HEK293T (cell line): Measurements from ENCODE around the gene TMEM33.

Experiments used
- CTCF ChIA-PET: fragments of 350-600 bp; formaldehyde crosslinking; extraction: SDS; loops from one replicate; lab custom pipeline; 2021; ENCODE audit warnings: antibody characterized with exemption, inconsistent platforms; lab: Yijun Ruan, JAX
- POLR2A ChIA-PET: fragments of 350-600 bp; formaldehyde crosslinking; extraction: SDS; loops from one replicate; lab custom pipeline; 2020; ENCODE audit warnings: antibody characterized with exemption, inconsistent platforms; lab: Yijun Ruan, JAX
- DNase-seq: peaks from one replicate; pipeline ENCODE4 v3.0.0; 2012; ENCODE audit warnings: mixed read lengths; ENCODE audit errors: extremely low spot score
- ARNT ChIP-seq: fragments of 450-650 bp; IDR thresholded peaks from 2 replicates; pipeline ENCODE4 v1.6.1; 2017; ENCODE audit warnings: mild to moderate bottlenecking
- BHLHE40 ChIP-seq: fragments of 450-650 bp; IDR thresholded peaks from 2 replicates; pipeline ENCODE4 v1.6.1; 2016; ENCODE audit warnings: mild to moderate bottlenecking, moderate library complexity, borderline replicate concordance
- CTBP1 ChIP-seq: fragments of 450-650 bp; IDR thresholded peaks from 2 replicates; pipeline ENCODE4 v1.6.1; 2016; ENCODE audit warnings: borderline replicate concordance
- ELF4 ChIP-seq: fragments of 450-650 bp; IDR thresholded peaks from 2 replicates; pipeline ENCODE4 v1.6.1; 2017; ENCODE audit warnings: antibody characterized with exemption
- FOXA1 ChIP-seq: fragments of 450-650 bp; IDR thresholded peaks from 2 replicates; pipeline ENCODE4 v1.6.1; 2016; ENCODE audit warnings: mild to moderate bottlenecking
- FOXK2 ChIP-seq: fragments of 450-650 bp; IDR thresholded peaks from 2 replicates; pipeline ENCODE4 v1.6.1; 2016; ENCODE audit warnings: mild to moderate bottlenecking
- FOXM1 ChIP-seq: fragments of 450-650 bp; IDR thresholded peaks from 2 replicates; pipeline ENCODE4 v1.6.1; 2017; ENCODE audit warnings: mild to moderate bottlenecking, borderline replicate concordance
- HDGF ChIP-seq: fragments of 450-650 bp; IDR thresholded peaks from 2 replicates; pipeline ENCODE4 v1.6.1; 2017; ENCODE audit warnings: antibody characterized with exemption, borderline replicate concordance
- L3MBTL2 ChIP-seq: fragments of 450-650 bp; conservative IDR thresholded peaks from 2 replicates; pipeline ENCODE4 v1.6.1; 2016; ENCODE audit warnings: mild to moderate bottlenecking
- LEF1 ChIP-seq: fragments of 450-650 bp; IDR thresholded peaks from 2 replicates; pipeline ENCODE4 v1.6.1; 2017; ENCODE audit warnings: mild to moderate bottlenecking, borderline replicate concordance
- NFRKB ChIP-seq: fragments of 450-650 bp; IDR thresholded peaks from 2 replicates; pipeline ENCODE4 v1.6.1; 2016; ENCODE audit warnings: mild to moderate bottlenecking, moderate library complexity
- SP1 ChIP-seq: fragments of 450-650 bp; IDR thresholded peaks from 2 replicates; pipeline ENCODE4 v1.6.1; 2017
- SUZ12 ChIP-seq: fragments of 450-650 bp; IDR thresholded peaks from 2 replicates; pipeline ENCODE4 v1.6.1; 2016; ENCODE audit warnings: mild to moderate bottlenecking
- TARDBP ChIP-seq: fragments of 450-650 bp; IDR thresholded peaks from 2 replicates; pipeline ENCODE4 v1.6.1; 2016
- ZNF384 ChIP-seq: fragments of 450-650 bp; IDR thresholded peaks from 2 replicates; pipeline ENCODE4 v1.6.1; 2016
- TF ChIP-seq, protein P1 (sequence below): fragments of 450-650 bp; IDR thresholded peaks from 2 replicates; pipeline ENCODE4 v1.6.1; 2016

Gene TMEM33

GRCh38 chr4:41975341-41975740 is 40.1 kb downstream of the TMEM33 start:
- no peak for DNase-seq
- POLR2A ChIA-PET, result no interaction called here
- TF ChIP-seq NFRKB, result no peak
- CTCF ChIA-PET, result interaction anchor here (0.5 kb wide), 1 partner anchor 18 kb away, joined by 3 read pairs; no protein-coding TSS in a partner anchor

- TF ChIP-seq HDGF (no peak), SP1 (no peak), TARDBP (no peak), NFRKB (no peak), L3MBTL2 (no peak), ZNF384 (no peak), LEF1 (no peak), FOXA1 (no peak), ARNT (no peak), BHLHE40 (no peak), ELF4 (no peak), FOXK2 (no peak), FOXM1 (no peak), CTBP1 (no peak), SUZ12 (no peak)
- TF ChIP-seq, protein P1, sequence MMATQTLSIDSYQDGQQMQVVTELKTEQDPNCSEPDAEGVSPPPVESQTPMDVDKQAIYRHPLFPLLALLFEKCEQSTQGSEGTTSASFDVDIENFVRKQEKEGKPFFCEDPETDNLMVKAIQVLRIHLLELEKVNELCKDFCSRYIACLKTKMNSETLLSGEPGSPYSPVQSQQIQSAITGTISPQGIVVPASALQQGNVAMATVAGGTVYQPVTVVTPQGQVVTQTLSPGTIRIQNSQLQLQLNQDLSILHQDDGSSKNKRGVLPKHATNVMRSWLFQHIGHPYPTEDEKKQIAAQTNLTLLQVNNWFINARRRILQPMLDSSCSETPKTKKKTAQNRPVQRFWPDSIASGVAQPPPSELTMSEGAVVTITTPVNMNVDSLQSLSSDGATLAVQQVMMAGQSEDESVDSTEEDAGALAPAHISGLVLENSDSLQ, result no peak
- ChIA-PET POLR2A (interaction anchor here (1.3 kb wide), 1 partner anchor 13 kb away, joined by 4 read pairs; the partner anchor contains the start of gene SLC30A9), CTCF (interaction anchor here (0.6 kb wide), 2 partner anchors 26 to 292 kb away, joined by 3 read pairs; no protein-coding TSS in a partner anchor)
- no peak for DNase-seq
These were observed 41.7 kb downstream of the TMEM33 start for GRCh38 chr4:41976775-41977516.

DNA sequence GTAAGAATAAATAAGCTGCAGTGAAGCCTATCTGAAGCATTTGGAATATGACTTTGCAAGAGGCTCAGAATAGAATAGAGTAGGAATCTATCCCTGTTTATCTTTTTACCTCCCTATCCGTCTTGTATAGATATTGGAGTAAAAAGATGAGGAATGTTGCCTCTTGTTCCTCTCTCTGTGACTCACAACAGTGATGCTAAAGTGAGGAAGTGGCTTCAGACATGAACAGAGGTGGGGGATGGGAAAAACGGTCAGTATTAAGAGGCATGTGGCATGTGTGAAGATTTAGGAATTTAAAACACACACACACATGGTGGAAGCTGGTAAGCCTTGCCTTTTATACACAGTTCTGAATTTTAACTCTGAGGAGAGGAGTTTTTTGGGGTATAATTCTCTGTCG is 42.5 kb downstream of the TMEM33 start:
- ChIA-PET POLR2A (interaction anchor here (1.3 kb wide), 1 partner anchor 12 kb away, joined by 4 read pairs; the partner anchor contains the start of gene SLC30A9), CTCF (no interaction called here)
- no peak for DNase-seq

DNA sequence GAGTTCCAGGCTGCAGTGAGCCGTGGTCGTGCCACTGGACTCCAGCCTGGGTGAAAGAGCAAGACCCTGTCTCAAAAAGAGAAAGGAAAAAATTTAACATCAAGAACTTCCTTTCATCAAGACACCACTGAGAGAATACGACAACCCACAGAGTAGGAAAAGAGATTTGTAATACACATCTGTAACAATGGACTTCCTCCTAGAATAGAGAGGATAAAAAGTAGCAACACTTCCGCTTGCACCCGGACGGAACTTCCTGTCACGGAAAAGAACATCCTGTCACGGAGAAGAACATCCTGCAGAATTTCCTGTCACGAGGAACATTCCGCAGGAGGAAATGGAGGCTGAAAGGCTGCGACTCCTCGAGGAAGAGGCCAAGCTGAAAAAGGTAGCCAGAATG is 46.2 kb downstream of the TMEM33 start, which contains the start of gene DCAF4L1:
TSS of gene DCAF4L1 (plus strand) at position 301 of the 400 bp plus-strand sequence. CDS start at position 338, 37 bp downstream.
- TF ChIP-seq FOXK2 (no peak), FOXM1 (no peak), NFRKB (no peak), ARNT (no peak), SP1 (no peak), ZNF384 (no peak)
- no peak for DNase-seq
- CTCF ChIA-PET, result no interaction called here
- POLR2A ChIA-PET, result no interaction called here

More for the DNA sequence above, 42.5 kb downstream of the TMEM33 start:
- TF ChIP-seq TARDBP (no peak), FOXM1 (no peak), ZNF384 (no peak), ELF4 (no peak), L3MBTL2 (no peak), SUZ12 (no peak), ARNT (no peak), HDGF (no peak), FOXK2 (no peak), SP1 (no peak), CTBP1 (no peak), LEF1 (no peak), BHLHE40 (no peak), NFRKB (no peak), FOXA1 (no peak)
- TF ChIP-seq, protein P1, result no peak

GRCh38 chr4:41982716-41983115 is 47.5 kb downstream of the TMEM33 start:
- TF ChIP-seq L3MBTL2 (no peak), CTBP1 (no peak), SP1 (no peak), NFRKB (no peak), SUZ12 (no peak), LEF1 (no peak), FOXK2 (no peak), ELF4 (no peak), FOXA1 (no peak), ARNT (no peak), ZNF384 (no peak), TARDBP (no peak), BHLHE40 (no peak), HDGF (no peak)
- TF ChIP-seq, protein P1, result no peak
- ChIA-PET POLR2A (no interaction called here), CTCF (no interaction called here)
- no peak for DNase-seq

DNA sequence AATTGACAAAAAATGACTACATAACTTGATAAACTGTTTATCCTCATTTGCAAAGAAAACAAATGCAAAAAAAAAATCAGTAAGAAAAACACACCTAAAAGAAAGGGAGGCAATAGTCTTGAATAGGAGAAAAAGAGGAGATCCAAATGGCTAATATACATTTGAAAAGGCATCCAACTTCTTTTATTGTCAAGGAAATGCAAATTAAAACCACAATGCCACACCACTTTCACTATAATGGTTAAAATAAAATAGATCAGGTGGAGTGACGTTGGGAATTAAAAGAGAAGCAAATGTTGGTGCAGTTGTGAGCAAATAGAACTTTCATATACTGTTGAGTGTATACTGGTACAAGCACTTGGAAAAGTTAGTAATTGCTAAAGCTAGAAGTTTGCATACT is 49.9 kb downstream of the TMEM33 start:
- CTCF ChIA-PET, result no interaction called here
- POLR2A ChIA-PET, result no interaction called here
- TF ChIP-seq NFRKB (no peak), BHLHE40 (no peak), SUZ12 (no peak), FOXK2 (no peak), ZNF384 (no peak), SP1 (no peak), LEF1 (no peak), FOXA1 (no peak), L3MBTL2 (no peak), HDGF (no peak), FOXM1 (no peak), TARDBP (no peak), ARNT (no peak), CTBP1 (no peak), ELF4 (no peak)
- TF ChIP-seq, protein P1, result no peak
- DNase-seq, result no peak
